ENCODE results near the gene SETD7.

GRCh38 chr4:139511320-139511719 lies 44.7 kb downstream of the SETD7 start:
- no peak for TF ChIP-seq CTCF (IDR thresholded peaks at IDR 0.05; ENCODE audit: low read length)
- TF ChIP-seq EZH2 (optimal IDR thresholded peaks at IDR 0.05; ENCODE audit: low read depth, low read length): no peak
- no peak for TF ChIP-seq EZH2phosphoT487 (IDR thresholded peaks at IDR 0.05; ENCODE audit: low read length)

All from MM.1S (cell line).